ENCODE measurements around the gene UBE2O. TPM values are rescaled to one million over a fixed set of nuclear protein-coding genes. Genes with fewer than 3 reads are reported as not detected.

Gene UBE2O
- total RNA-seq, 3 donors from 2014 or later (not counting 1 experiment from before 2014, with no cell fraction given): 34.9 to 40.2 (median 37.7) TPM

- H3K9me3 Mint-ChIP-seq: no peaks in the 10 kb centered on the region
Observed at GRCh38 chr17:76481071-76481655, 28.2 kb upstream of the UBE2O start.

GRCh38 chr17:76480632-76481031 is 27.7 kb upstream of the UBE2O start:
- Mint-ChIP-seq H3K27me3 (ENCODE audit: low read depth in 2 of 2) (no peaks in the 10 kb centered on the region), H3K4me1 (peaks cover 13 to 30% of the 10 kb centered on the region in 2 donors), H3K36me3 (no peaks in the 10 kb centered on the region), H3K4me3 (no peak overlapping the region), H3K27ac (peak overlapping the region; percentile 41 to 75), H3K9me3 (no peaks in the 10 kb centered on the region)
- TF ChIP-seq CTCF (IDR thresholded peaks at IDR 0.05): no peak
- no peaks in the 10 kb centered on the region for H3K9me3 ChIP-seq (ENCODE audit: control insufficient read depth, insufficient read depth, low read length)
- peak overlapping the region; percentile 69 for H3K27ac ChIP-seq (ENCODE audit: low read length)
- H3K36me3 ChIP-seq (ENCODE audit: control insufficient read depth, insufficient read depth, low read length): peaks cover 40% of the 10 kb centered on the region
- intact Hi-C loops (cut with micrococcal nuclease): no loop called here
- H3K4me1 ChIP-seq (ENCODE audit: control insufficient read depth, insufficient read depth, low read length): peaks cover 53% of the 10 kb centered on the region
- DNase-seq (no peak), ATAC-seq (no peak)
- H3K27me3 ChIP-seq (ENCODE audit: control insufficient read depth, insufficient read depth, low read length): no peaks in the 10 kb centered on the region
- no peak overlapping the region for H3K4me3 ChIP-seq (ENCODE audit: low read length)
- WGBS (ENCODE audit: insufficient coverage): 41% methylated on average over 15 of the region's 15 CpGs

More at GRCh38 chr17:76481071-76481655, 28.2 kb upstream of the UBE2O start:
- DNase-seq (no peak), ATAC-seq (peak; percentile 28 to 38 (median 28))
- Histone ChIP-seq H3K27me3 (ENCODE audit: control insufficient read depth, insufficient read depth, low read length) (no peaks in the 10 kb centered on the region), H3K4me1 (ENCODE audit: control insufficient read depth, insufficient read depth, low read length) (peaks cover 58% of the 10 kb centered on the region), H3K4me3 (ENCODE audit: low read length) (peak overlapping the region; percentile 4), H3K9me3 (ENCODE audit: control insufficient read depth, insufficient read depth, low read length) (no peaks in the 10 kb centered on the region), H3K36me3 (ENCODE audit: control insufficient read depth, insufficient read depth, low read length) (peaks cover 41% of the 10 kb centered on the region), H3K27ac (ENCODE audit: low read length) (peak overlapping the region; percentile 69)
- H3K27ac Mint-ChIP-seq: peak overlapping the region; percentile 41 to 75
- H3K27me3 Mint-ChIP-seq (ENCODE audit: low read depth in 2 of 2): no peaks in the 10 kb centered on the region
- TF ChIP-seq CTCF (IDR thresholded peaks at IDR 0.05): no peak
- intact Hi-C loops (cut with micrococcal nuclease): no loop called here
- H3K4me1 Mint-ChIP-seq: peaks cover 16 to 35% of the 10 kb centered on the region in 2 donors
- no peak overlapping the region for H3K4me3 Mint-ChIP-seq
- no peaks in the 10 kb centered on the region for H3K36me3 Mint-ChIP-seq
- WGBS (ENCODE audit: insufficient coverage): 55% methylated on average over 21 of the region's 21 CpGs

GRCh38 chr17:76479515-76480060 is 26.6 kb upstream of the UBE2O start:
- no peaks in the 10 kb centered on the region for H3K9me3 Mint-ChIP-seq
- ATAC-seq: no peak
- intact Hi-C loops (cut with micrococcal nuclease): no loop called here
- H3K4me3 Mint-ChIP-seq: no peak overlapping the region
- H3K36me3 Mint-ChIP-seq: no peaks in the 10 kb centered on the region
- peaks cover 49% of the 10 kb centered on the region for H3K36me3 ChIP-seq (ENCODE audit: control insufficient read depth, insufficient read depth, low read length)
- no peak for TF ChIP-seq CTCF (IDR thresholded peaks at IDR 0.05)
- H3K4me1 ChIP-seq (ENCODE audit: control insufficient read depth, insufficient read depth, low read length): peaks cover 44% of the 10 kb centered on the region
- no peaks in the 10 kb centered on the region for H3K27me3 ChIP-seq (ENCODE audit: control insufficient read depth, insufficient read depth, low read length)
- H3K27ac Mint-ChIP-seq: no peak overlapping the region
- H3K4me3 ChIP-seq (ENCODE audit: low read length): no peak overlapping the region
- H3K9me3 ChIP-seq (ENCODE audit: control insufficient read depth, insufficient read depth, low read length): no peaks in the 10 kb centered on the region
- WGBS (ENCODE audit: insufficient coverage): 79% methylated on average over 13 of the region's 14 CpGs
- H3K27me3 Mint-ChIP-seq (ENCODE audit: low read depth in 2 of 2): no peaks in the 10 kb centered on the region
- peaks cover 10 to 25% of the 10 kb centered on the region in 2 donors for H3K4me1 Mint-ChIP-seq
- DNase-seq: no peak
- no peak overlapping the region for H3K27ac ChIP-seq (ENCODE audit: low read length)

Data from natural killer cell (primary cell).